HG03571 (cell line): Measurements from ENCODE around the gene YIPF1.

Experiments
- ATAC-seq: cut with Tn5 transposase; IDR thresholded peaks from one replicate; pipeline ENCODE4 v1.9.1; 2021; ENCODE audit not compliant: unreplicated experiment

Gene YIPF1

GRCh38 chr1:53889304-53890298, at the start of gene YIPF1:
YIPF1 (minus strand) TSS chr1:53889797; CDS start chr1:53888937, 860 bp downstream.
- peak; percentile 84 for ATAC-seq

- no peak for ATAC-seq
These were observed 48.7 kb upstream of the YIPF1 start for GRCh38 chr1:53938136-53938830.

- ATAC-seq, result no peak
These were observed 46.8 kb upstream of the YIPF1 start for GRCh38 chr1:53936430-53936829.

GRCh38 chr1:53934170-53934765, 44.7 kb upstream of the YIPF1 start:
- ATAC-seq, result no peak

- no peak for ATAC-seq
These were observed 41.9 kb upstream of the YIPF1 start for GRCh38 chr1:53931523-53931922.

GRCh38 chr1:53930932-53931331, 41.3 kb upstream of the YIPF1 start:
- no peak for ATAC-seq

- ATAC-seq, result no peak
These were observed 39.8 kb upstream of the YIPF1 start for GRCh38 chr1:53929246-53929960.

GRCh38 chr1:53927376-53927881, 37.8 kb upstream of the YIPF1 start:
- ATAC-seq, result no peak

GRCh38 chr1:53919675-53920066, 30.1 kb upstream of the YIPF1 start:
- ATAC-seq, result no peak

- ATAC-seq, result no peak
These were observed 28.7 kb upstream of the YIPF1 start for GRCh38 chr1:53918343-53918742.

GRCh38 chr1:53913352-53914033, 23.9 kb upstream of the YIPF1 start:
- ATAC-seq, result no peak

GRCh38 chr1:53911442-53911841, 21.8 kb upstream of the YIPF1 start:
- no peak for ATAC-seq

- no peak for ATAC-seq
These were observed 20.3 kb upstream of the YIPF1 start for GRCh38 chr1:53909946-53910345.

- ATAC-seq, result no peak
These were observed 16.5 kb upstream of the YIPF1 start for GRCh38 chr1:53906121-53906520.

- ATAC-seq, result no peak
These were observed 15.9 kb upstream of the YIPF1 start for GRCh38 chr1:53905509-53905908.

GRCh38 chr1:53902235-53903138, 12.9 kb upstream of the YIPF1 start:
- no peak for ATAC-seq

GRCh38 chr1:53899708-53900107, 10.1 kb upstream of the YIPF1 start:
- no peak for ATAC-seq

- no peak for ATAC-seq
These were observed 9.6 kb upstream of the YIPF1 start for GRCh38 chr1:53899206-53899628.

- no peak for ATAC-seq
These were observed 7.1 kb upstream of the YIPF1 start for GRCh38 chr1:53896635-53897229.
